ENCODE measurements around the gene EPS8L3.
"Not testable (repeated sequence)": the region's sequence is repeated elsewhere in the genome, so short reads cannot be mapped to it uniquely, and the experiment has no call there.

Gene EPS8L3

DNA sequence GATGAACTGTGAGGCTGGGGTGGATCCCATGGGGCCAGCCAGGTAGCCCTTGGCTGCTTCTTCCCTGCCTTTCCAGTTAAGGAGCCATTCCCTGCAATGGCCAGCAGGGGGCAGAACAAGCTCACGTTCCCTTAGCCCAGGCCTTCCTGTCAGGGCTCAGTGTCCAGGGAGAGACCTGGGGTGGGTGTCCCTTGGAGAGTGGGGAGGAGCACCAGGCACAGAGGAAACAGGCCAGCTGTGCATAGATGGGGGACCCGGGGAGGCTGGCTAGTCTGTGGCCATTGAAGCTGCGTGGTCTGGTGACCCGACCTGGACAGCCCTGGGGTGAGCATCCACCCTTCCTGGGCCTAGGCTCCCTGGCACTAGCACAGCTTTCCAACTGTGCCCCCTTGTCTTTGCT is 13.2 kb upstream of the EPS8L3 start:
- DNase-seq = no peak

DNA sequence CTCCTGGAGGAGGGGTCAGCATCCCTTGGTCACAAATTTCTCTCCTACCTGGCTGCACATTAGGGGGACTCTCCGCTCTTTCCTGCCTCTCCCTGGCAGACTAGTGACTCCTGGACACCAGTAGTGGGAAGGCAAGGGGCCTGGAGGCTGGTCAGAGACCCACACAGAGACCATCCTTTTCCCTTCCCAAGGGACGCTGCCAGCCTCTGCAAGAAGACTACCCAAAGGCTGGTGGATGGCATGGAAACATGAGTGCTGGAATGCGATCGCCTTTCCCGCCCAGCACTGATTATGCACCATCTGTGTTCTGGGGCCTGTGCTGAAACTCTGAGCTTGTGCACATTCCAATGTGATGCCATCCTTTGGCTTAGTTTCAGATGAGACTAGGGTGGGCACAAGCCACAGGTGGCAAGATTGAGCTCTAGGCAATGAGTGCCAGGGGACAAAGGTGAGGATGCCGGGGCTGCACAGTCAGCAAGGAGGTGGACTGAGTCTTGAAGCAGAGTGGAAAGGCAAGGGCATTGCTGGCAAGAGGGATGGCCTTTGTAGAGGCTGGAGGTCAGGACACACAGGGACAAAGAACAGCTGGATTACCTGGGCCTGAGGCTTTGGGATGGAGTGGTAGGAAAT is 12.6 kb upstream of the EPS8L3 start:
- DNase-seq = no peak

DNA sequence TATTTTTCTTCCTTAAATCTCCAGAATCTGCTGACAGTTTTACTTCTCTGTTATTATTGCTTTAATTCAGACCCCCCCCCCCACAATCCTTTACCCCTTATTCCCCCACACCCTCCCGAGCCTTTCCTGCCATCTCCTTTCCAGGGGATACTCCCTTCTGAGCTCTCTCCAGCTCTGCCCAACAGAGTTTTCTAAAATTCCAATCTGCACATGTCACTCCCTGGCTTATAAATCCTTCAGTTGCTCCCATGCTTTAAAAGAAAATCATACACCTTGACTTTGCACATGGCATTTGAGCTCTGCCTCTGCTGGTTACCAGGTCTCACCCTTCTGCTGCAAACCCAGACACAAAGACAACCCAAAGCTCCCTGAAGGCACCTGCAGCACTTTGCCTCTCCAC is 11.7 kb upstream of the EPS8L3 start:
- no peak for DNase-seq

DNA sequence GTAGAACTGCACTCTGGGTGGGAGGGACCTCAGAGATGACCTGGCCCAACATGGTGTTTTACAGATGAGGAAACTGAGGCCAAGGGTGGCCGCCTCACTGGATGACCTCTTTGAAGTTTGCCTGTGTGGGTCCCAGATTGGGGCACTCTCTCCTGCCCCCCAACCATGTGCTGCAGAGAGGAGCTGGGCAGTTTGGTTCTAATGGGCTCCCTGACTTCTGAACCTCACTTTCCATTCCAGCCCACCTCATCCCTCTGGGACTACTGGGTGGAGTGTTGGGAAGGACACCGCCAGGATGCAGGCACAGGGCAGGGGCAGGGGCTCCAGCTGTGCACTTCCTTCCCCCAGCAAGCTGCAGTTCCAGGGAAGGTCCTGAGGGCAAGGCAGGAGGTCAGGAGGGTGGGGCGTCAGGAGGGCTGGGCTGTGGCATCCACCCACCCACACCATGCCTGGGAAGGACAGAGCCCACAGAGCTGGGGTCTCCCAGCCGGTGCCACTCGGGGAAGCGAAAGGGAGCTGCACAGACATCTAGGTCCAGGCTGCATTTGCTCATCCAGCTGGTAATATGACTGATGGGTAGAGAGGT is 10.3 kb upstream of the EPS8L3 start:
- no peak for DNase-seq

DNA sequence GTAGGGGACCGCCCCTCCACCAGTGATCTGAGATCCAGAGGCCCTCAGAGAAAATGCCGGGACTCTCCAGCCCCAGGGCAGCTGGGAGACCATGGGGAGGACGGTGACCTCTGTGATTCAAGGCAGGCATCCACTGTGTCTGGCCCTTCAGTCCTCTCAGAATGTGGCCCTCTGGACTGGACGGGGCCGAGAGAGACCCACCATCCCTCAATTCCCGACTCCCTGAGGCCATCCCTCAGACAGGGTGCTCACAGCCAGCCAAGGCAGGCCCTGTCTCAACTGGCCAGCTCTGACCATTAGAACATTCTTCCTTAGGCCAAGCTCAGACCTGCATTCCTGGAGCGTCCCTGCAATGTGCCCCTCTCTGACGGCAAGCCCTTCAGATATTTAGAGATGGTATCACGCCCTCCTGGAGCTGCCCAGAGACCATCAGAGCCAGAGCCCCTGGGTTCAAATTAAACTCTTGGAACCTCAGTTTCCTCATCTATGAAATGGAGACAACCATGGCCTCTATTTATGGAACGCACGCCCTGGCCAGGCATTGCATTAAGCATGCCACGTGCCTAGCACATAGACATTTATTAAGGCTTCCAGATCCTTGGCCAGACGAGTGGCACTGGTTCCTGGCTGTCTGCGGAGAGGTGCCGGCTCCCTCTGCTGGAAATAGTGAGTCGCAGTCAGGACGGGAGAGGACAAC is 9.6 kb upstream of the EPS8L3 start:
- DNase-seq = peak; percentile 11

DNA sequence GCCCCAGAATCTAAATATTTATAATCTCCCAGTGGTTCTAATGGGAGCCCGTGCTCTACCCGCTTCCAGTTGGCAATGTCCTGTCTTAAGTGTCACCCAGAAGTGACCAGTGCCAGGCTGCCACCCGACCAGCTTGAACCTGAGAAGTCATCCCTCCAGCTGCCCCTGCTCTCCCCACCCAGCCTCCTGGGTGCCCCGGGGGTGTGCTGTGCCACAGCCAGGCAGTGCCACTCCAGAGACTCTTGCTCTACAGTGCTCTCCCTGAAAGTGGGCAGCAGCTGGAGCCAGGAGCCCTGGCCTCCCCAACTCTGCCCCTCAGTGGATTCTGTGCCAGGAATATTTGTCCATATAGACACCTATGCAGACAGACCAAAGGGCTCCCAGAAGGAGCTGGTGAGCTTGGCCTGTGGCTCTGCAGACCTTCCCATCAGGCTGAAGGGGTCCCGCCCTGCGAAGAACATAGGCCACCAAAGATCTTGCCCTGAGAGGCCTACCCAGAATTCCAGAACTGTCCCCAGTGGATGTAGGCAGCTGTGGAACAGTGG is 9.0 kb upstream of the EPS8L3 start:
- no peak for DNase-seq

DNA sequence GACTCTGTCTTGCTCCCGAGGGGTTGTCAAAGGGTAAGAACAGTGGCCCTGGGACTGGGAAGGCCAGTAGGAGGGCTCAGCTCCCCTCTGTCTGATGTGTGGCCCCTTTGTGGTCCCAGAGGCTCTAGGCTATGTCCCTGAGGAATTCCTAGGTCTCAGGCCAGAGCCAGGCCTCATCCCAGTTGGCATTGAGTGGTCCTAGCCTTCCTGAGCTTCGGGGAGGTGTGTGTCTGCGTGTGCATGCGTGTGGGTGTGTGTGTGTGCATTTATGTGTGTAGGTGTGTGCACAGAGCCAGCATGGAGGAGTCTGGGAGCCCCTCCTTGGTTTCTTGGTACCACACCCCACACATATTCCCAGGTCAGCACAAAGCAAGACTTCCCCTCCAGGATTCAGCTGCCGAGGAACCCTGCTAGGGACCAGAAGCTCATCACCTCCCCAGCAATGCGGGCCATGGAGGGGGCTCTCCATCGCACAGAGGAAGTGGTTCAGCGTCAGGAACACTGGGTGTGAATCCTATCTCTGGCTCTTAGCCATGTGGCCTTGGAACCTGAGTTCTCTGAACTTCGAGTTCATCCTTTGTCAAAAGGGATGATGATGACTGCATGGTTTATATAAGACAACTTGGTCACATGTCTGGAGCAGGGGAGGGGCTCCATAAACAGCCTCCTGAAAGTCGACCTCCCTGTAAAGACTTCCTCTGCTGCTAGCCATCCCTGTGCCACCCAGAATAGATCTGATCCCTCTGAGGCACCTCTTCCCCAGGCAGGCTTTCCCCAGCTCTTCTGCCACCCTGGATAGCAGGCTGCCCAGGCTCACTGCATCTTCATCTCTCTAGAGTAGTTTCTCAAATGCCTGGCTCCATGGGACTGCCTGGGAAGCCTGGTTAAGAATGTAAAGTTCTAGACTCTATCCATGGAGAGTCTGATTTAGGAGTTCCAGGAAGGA is 8.3 kb upstream of the EPS8L3 start:
- DNase-seq = no peak

DNA sequence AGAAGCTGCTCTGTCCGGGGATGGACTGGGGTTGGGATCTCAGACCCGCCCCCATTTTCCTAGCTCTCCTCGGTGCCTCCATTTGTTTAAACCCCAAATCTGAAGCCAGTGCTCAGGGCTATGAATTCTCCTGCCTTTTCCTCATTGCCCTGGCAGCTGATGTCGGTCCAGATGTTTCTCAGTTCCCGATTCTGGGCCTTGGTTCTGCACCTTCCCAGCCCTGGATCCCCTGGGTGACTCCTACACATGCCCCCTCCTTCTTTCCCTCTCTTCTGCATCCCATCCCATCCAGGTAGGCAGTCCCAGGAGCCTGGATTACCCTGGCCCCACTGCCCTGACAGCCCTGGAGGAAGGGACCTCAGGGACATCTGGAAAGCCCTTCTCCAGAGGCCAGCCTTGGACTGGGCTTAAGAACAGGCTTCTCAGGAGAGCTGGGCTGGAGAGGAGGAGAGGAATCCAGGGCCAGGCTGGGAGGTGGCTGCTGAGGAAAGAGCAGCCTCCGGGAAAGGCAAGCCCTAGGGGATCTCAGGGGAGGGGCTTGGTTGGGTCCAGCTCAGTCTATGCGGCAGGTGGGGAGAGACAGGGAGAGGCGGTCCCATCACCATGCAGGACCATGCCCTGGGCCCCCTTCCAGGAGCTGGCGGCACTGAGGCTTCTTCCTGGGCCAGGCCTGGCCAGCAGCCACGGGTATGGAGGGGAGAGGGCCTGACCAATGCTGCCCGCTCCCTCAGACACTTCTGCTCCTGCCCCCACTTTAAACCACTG is 6.8 kb upstream of the EPS8L3 start:
- DNase-seq = no peak

DNA sequence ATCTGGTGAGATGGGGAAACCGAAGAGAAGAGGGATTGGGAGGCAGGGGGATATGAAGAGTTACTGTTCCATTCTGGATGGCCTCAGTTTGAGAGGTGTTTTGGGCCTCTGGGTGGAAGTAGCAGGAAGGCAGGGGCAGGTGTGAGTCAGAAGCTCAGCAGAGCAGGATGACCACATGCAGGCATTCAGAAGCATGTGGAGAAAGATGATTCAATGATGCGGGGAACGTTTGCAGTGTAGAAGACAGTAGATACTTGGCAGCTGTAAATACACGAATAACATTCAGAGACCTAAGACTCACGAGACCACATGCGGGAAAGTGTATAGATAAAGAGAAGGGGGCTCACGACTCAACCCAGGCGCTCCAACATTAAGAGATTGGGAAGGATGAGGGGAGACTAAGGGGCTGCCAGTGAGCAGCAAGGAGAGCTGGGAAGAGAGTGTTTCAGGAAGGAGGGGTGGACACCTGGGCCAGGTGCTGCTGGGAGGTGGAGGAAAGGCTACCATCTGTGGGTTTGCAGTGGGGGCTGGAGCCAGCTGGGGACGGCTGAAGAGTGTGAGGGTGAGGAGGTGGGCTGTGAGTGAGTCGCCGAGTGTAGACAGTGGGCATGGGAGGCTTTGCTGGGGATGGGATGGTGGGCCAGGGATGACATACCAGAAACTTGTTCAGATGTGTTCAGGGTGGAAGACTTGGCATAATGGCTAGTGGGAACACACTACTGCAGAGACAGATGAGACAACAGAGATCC is 5.8 kb upstream of the EPS8L3 start:
- no peak for DNase-seq

DNA sequence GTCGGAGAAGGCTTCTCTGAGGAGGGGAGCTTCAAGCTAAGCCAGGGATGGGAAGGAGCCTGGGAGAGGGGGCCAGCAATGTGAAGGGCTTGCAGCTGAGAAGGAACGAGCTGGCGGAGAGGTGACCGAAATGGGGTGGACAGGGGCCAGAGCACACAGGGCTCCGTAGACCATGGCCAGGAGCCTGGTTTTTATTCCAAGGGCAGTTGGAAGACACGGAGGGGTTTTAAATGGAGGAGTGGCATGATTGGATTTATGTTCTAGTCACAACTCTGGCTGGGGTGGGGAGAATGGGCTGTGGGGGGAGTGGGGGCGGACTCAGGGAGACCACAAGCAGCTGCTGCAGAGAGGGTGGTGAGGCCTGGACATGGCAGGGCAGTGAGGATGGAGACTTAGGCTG is 5.1 kb upstream of the EPS8L3 start:
- DNase-seq = no peak

DNA sequence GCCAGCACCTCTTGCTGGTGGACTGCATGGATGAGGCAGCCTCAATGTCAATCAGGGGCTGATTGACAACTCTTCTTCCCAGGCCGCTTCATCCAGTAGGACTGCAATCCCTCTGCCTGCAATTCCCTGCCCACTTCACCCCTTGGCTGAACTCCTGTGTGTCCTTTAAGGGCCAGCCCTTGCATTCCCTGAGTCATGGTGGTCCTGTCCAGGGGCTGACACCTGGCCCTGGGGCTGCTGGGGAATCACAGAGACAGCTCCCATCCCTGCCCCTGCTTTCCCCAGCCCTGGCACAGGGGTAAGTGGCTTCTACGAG is 4.6 kb upstream of the EPS8L3 start:
- DNase-seq = no peak

DNA sequence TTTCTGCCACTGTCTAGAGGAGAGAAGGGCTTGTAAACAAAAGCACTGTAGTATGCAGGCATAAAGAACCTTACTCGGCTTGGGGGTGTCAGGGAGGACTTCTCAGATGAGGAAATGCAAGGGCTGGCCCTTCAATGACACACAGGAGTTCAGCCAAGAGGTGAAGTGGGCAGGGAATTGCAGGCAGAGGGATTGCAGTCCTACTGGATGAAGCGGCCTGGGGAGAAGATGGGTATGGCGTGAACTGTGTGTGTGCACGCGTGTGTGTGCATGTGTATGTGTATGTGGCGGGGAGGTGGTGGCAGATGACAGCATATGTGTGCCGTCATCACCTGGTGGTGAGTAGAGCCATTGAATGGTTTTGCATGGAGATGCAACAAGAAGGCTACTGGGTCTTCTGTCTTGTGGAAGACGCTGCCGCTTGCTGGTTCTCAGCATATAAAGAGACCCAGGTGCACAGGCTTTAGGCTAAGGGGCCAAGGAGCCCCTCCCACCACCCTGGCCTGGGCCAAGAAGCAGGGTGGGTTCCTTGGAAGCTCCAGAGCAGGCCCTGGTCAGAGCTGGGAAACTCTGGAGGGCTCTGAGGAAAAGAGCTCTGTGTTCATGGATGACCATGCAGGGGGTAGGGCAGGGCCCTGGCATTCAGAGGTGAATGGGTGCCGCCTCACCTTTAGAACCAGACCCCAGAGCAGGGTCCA is 4.1 kb upstream of the EPS8L3 start:
- no peak for DNase-seq

DNA sequence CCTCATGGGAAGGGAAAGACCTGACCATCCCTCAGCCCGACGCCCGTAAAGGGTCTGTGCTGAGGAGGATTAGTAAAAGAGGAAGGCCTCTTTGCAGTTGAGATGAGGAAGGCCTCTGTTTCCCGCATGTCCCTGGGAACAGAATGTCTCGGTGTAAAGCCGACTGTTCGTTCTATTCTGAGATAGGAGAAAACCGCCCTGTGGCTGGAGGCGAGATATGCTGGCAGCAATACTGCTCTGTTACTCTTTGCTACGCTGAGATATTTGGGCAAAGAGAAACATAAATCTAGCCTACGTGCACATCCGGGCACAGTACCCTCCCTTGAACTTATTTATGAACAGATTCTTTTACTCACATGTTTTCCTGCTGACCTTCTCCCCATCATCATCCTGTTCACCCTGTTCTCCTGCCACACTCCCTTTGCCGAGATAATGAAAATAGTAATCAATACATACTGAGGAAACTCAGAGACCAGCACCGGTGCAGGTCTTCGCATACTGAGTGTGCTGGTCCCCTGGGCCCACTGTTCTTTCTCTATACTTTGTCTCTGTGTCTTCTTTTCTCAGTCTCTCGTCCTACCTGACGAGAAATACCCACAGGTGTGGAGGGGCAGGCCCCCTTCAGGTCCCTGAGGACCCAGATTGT is 3.4 kb upstream of the EPS8L3 start:
- not testable (repeated sequence) for DNase-seq

DNA sequence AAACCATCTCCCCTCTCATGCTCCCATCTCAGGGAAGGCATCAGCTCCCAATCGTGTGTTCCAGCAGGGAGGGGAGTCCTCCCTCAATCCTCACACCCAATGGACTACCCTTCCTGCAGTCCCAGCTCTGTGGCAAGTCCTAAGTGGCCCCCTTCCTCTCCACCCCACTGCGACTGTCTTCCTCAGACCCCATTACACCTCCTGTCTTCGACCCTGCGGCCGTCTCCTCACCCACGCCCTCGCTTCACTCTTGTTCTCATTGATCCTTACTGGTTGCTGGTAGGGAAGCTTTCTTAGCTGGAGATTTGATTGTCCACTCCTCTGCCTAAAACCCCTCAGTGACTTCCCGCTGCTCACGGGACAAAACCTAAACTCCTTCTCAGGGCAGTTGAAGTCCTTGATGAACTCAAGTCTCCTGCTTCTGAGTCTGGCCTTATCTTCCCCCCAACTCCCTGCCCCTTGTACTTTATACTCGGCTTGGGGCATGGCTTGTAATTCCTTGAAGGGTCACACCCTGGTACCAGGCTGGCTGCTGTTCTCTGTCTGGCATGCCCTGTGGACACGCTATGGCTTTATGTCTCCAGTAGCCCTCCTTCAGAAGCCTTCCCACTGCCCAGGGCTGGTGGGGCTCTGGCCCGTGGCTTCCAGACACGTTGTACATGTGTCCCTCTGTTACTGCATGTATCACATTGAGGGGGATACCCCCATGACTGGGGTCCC is 2.3 kb upstream of the EPS8L3 start:
- DNase-seq = no peak

DNA sequence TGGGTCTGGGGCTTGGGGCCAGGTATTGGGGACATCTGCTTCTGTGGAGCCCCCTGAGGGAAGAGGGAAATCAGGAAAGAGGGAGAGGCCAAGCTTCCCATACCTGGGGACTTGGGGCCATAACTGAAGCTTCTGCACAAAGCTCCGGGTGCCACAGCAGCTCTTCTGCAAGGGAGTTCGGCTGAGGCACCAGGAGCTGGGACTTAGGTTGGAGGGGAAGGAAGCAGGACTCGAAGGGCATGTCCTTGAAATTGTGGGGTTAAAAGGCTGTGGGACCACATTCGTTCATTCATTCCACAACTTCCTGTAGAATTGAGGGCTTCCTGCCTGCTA is 1.7 kb upstream of the EPS8L3 start:
- DNase-seq = no peak

DNA sequence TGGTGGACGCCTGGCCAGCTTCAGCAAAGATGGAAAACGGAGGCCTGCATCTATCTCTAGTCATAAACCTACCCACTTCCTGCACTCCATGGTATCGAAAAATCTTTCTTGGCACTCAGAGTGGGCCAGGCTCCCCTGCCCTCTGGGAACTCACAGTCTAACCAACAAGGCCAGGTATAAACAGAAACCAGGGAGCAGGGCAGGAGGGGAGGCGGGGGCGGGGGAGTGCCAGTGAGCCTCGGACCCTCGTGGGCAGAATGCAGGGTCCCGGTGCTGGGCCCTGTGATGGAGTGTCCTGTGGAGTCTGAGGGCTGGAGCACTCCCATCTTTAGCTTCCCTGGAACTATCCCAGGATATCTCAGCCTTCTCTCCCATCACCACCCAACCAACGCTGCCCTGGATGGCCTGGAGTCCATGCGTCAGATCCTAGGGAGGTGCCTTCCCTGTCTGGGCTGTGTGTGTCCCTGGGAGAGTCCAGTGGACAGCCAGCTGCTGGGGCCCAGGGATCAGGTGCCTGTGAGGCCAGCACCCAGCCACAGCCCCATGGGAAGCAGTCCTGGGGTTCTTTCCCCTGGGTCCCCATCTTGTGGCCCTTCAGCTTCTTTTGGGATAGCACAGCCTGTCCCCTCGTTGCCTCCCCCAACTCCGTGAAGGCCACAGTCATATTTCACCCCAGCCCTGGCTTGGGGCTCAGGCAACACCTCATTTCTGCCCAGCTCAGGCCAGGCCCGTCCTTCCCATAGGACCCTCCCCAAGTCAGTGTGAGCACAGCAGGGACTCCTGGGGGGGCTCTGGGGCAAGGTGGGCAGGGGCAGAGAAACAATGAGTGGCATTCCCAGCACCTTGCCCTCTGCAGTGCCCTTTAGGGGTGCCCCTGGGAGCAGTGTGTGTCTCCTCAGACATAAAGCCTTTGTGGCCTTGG is 1.1 kb upstream of the EPS8L3 start:
- no peak for DNase-seq

DNA sequence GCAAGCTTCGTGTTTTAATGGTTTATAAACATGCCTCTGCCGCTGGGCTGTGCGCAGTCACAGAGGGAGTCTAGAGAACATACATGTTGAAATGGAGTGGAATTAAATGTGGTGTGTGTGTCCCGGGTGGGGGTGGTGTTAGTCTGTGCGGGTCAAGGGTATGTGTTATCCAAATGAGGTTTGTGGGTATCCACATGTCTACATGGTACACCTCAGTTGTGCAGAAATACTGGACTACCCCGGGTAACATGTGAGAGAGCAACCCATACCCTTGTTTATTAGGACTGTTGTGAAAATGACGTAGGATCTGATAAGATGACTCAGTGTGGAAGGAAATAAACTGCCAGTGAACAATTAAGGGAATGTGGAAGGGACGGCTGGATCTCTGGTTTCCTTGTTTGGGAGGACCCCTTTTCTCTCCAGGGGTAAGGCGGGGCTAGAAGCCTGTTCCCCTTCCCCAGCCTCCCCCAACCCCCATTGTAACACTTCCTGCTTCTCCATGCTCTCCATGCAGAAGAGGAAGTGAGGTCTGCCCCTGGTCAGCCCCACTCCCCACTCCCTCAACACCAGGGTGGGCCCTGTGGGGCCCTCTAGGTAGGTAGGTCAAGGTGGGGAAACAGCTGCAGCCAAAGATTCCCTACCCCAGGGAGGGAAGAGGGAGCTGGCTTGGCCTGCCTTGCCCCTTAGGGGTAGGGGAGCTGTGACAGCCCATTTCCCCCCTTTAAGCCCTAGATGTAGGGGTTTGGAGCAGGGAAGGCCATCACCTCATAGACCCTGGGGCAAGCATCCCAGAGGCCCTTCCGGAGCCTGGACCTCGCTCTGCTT is 690 bp downstream of the EPS8L3 start:
- DNase-seq = no peak

DNA sequence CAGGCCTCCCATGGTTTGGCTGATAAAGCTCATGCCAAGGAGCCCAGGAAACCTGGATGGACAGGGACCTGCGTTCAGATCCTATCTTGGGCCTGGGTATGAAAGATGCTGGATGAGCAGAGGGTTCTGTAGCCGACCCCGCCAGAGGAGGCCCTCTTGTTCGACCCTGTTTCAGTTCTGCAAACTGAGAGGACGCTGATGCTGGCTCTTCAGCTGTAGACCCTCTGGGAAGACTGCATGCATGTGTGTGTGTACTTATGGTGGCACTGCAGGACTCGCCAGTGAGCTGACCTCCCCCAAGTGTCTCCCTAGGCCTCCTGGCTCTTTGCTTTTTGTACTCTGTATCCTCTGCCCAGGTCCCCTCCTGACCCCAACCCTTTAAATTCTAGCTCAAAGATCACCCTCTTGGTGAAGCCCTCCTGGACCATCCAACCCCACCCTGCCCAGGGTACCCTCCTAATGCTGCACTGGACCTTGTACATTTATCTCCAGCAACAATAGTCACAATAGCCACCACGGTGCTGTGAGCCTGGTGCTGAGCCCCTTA is 1.6 kb downstream of the EPS8L3 start:
- DNase-seq = no peak

All from NCI-H1436 treated with DMSO at 0.1 percent for 48 hours (cell line).